VCaP (cell line): ENCODE results near the gene DNER.

ENCODE experiments used
- H3K27ac ChIP-seq: fragments of 450-650 bp; 2 replicates; pipeline ENCODE4 v1.5.1; 2017
- CTCF ChIP-seq: fragments of 450-650 bp; conservative IDR thresholded peaks from 2 replicates; pipeline ENCODE4 v1.5.1; 2017; ENCODE audit warnings: mild to moderate bottlenecking, moderate library complexity

DNER gene

GRCh38 chr2:229572507-229573271 is 141.7 kb downstream of the DNER start:
- no peak for TF ChIP-seq CTCF
- no peak overlapping the region for H3K27ac ChIP-seq

GRCh38 chr2:229571243-229571642 is 143.1 kb downstream of the DNER start:
- TF ChIP-seq CTCF: no peak

GRCh38 chr2:229566370-229566769 is 148.0 kb downstream of the DNER start:
- no peak overlapping the region for H3K27ac ChIP-seq
- no peak for TF ChIP-seq CTCF

More at GRCh38 chr2:229571243-229571642, 143.1 kb downstream of the DNER start:
- H3K27ac ChIP-seq: no peak overlapping the region

GRCh38 chr2:229564300-229564907 is 150.0 kb downstream of the DNER start:
- TF ChIP-seq CTCF: no peak
- no peak overlapping the region for H3K27ac ChIP-seq

GRCh38 chr2:229563388-229563787 is 151.0 kb downstream of the DNER start:
- no peak for TF ChIP-seq CTCF
- H3K27ac ChIP-seq: no peak overlapping the region

GRCh38 chr2:229562472-229563127 is 151.8 kb downstream of the DNER start:
- no peak for TF ChIP-seq CTCF
- H3K27ac ChIP-seq: no peak overlapping the region

GRCh38 chr2:229559986-229560385 is 154.4 kb downstream of the DNER start:
- no peak for TF ChIP-seq CTCF
- no peak overlapping the region for H3K27ac ChIP-seq
